GM18505 (cell line): Measurements from ENCODE around the gene DENND2C.

Source experiments
- ATAC-seq: cut with Tn5 transposase; IDR thresholded peaks from one replicate; pipeline ENCODE4 v1.9.1; 2021; ENCODE audit not compliant: unreplicated experiment
- POLR2A ChIP-seq: IDR thresholded peaks from 4 replicates; pipeline ENCODE4 v1.6.1; 2011; ENCODE audit warnings: borderline replicate concordance; ENCODE audit not compliant: insufficient read depth, insufficient read length; ENCODE audit errors: extremely low read depth

The DENND2C gene

DNA sequence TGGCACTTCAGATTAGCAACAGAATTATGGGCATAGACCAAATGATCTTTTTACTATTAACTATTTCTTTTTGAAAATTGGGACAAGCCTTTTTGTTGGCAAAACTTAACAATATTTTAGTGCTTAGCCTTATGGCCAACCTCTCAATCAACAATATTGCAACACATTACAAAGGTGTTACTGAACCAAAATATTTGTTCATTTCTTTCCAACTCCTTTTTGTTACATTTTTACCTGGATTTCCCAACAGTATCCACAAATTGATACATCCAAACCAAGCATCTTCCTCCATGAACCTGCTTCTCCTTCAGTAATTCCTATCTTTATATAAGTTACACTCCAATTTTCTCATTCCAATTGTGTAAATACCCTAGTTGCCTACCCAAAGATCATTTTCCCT, 27.0 kb upstream of the DENND2C start:
- no peak for TF ChIP-seq POLR2A
- ATAC-seq, result no peak

- no peak for TF ChIP-seq POLR2A
- ATAC-seq, result no peak
These were observed 25.7 kb upstream of the DENND2C start, which contains the start of gene AMPD1 for GRCh38 chr1:114695430-114696058. Gene AMPD1 (minus strand): TSS chr1:114695546. CDS start chr1:114695471, 75 bp downstream.

DNA sequence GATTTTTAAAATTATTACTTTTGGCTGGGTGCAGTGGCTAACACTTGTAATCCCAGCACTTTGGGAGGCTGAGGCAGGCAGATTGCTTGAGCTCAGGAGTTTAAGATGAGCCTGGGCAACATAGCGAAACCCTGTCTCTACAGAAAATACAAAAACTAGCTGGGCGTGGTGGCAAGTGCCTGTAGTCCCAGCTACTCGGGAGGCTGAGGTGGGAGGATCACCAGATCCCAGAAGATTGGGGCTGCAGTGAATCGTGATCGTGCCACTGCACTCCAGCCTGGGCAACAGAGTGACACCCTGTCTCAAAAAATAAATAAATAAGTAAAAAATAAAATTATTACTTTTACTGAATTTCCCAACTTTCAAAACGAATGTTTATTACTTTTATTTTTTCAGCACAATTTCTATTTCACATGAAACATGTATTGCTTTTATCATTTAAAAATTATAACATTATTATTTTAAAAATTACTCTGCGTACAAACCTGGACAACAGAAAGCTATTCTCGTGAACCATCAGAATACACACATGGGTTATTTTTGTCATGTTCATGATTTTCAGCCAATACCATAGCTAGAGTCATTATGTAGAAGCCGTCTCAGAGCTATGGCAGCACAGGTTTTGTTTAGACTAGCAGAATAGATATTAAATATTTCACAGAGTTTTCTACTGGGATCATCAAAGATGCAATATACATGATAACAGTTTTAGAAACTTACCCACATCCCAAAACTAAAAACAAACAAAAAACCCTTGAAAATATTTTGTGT, 24.9 kb upstream of the DENND2C start:
- TF ChIP-seq POLR2A, result no peak
- no peak for ATAC-seq

DNA sequence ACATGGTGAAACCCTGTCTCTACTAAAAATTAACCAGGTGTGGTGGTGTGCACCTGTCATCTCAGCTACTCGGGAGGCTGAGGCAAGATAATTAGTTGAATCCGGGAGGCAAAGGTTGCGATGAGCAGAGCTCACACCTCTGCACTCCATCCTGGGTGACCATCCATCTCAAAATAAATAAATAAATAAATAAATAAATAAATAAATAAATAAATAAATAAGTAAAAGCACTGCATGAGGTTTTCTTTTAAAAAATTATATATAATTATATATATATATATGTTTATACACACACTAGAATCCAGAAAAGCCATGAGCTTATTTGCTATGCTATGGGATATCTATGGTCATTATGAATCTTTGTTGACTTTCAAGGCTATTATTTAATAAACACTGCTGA, 23.1 kb upstream of the DENND2C start:
- ATAC-seq, result no peak
- no peak for TF ChIP-seq POLR2A

- ATAC-seq, result no peak
- TF ChIP-seq POLR2A, result no peak
These were observed 21.2 kb upstream of the DENND2C start for GRCh38 chr1:114691061-114691460.

DNA sequence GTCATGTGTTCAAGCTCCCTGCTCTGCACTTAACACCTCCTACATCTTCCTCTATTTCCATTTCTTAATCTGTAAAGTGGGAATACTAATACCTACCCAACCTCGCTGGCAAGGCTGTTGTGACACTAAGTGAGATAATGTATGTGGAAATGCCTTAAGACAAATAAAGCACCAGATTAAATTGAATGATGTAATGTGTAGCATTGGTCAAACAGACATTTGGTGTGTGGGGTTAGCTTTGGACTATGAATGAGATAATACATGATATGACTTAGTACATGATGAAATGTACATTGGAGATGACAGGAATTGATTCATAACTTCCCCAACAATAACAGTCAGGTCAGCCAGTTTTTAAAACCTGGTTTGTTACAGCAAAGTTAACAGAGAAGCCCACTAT, 20.3 kb upstream of the DENND2C start:
- no peak for ATAC-seq
- TF ChIP-seq POLR2A, result no peak

DNA sequence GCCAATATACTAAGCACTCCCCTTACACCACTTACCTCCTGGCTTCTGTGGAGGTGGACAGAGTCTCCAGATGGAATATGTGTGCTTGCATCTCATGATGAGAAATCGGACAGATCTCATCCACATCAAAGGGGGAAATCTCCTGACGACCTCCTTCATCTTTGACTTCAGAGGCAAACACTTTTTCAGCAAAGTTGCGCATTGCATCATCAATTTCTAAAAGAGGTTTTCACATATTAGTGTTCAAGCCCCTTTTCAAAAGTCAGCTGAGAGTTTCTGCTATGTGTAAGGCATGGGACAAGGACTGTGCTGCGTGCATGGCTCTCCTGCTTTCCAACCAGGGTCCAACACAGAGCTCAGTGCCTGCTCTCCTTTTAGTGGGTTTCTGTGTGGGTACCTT, 18.7 kb upstream of the DENND2C start:
- TF ChIP-seq POLR2A, result no peak
- ATAC-seq, result no peak

GRCh38 chr1:114685851-114686250, 16.0 kb upstream of the DENND2C start:
- TF ChIP-seq POLR2A, result no peak
- no peak for ATAC-seq

DNA sequence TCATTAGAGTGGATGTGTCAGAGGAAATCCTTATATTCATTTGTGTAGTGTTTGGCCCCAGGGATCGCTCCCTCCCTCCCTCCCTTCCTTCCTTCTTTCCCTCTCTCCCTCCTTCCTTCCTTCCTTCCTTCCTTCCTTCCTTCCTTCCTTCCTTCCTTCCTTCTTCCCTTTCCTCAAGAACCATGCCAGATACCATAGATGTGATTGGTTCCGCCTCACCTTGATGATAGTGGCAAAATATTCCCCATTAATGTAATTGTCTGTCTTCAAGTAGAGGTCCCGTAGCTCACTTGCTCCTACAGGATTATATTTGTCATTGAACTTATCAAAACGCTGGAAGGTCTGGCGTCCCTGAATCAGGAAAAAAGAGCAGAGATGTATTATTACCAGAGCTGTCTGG, 7.8 kb upstream of the DENND2C start:
- no peak for ATAC-seq
- no peak for TF ChIP-seq POLR2A

DNA sequence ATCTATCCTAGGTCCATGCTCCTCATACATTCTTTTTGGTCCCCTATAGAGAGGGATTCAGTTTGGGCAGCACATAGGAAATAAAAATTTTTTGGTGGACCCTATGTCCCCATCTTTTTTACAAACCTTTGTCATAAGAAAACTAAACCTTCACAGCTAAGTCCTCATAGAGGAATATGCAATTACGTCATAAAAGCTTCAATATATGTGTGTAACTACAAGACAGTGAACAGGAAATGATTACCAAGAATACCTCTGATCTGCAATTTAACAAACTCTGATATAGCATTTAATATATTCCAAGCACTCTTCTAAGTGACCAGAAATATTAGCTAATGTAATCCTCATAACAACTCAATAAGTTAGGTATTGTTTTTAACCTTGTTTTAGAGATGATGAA, 6.3 kb upstream of the DENND2C start:
- no peak for ATAC-seq
- no peak for TF ChIP-seq POLR2A

GRCh38 chr1:114671939-114672275, 2.1 kb upstream of the DENND2C start:
- no peak for ATAC-seq
- TF ChIP-seq POLR2A, result no peak

GRCh38 chr1:114671011-114671938, 1.4 kb upstream of the DENND2C start:
- TF ChIP-seq POLR2A, result no peak
- no peak for ATAC-seq
